Panc1 (cell line): ENCODE data around the gene IL12RB2. TPM values are rescaled to one million over a fixed set of nuclear protein-coding genes. Genes with fewer than 3 reads are reported as not detected.

ENCODE experiments used
- ATAC-seq: fragments of 200-7000 bp; cut with Tn5 transposase; 2 replicates; pipeline ENCODE4 v1.9.1; 2020; ENCODE audit warnings: mild to moderate bottlenecking, moderate library complexity
- BruUV-seq: library from RNA; stranded (reverse); fragments of 400-500 nt; replicated peaks from 2 replicates; lab custom pipeline; 2021; lab: Mats Ljungman, UMichigan
- CTCF ChIA-PET: fragments of 300-600 bp; sonication (Branson Sonifier 250); formaldehyde crosslinking; loops from one replicate; lab custom pipeline; 2022; ENCODE audit warnings: antibody characterized with exemption; lab: Charles Lee
- POLR2A ChIA-PET: fragments of 300-600 bp; sonication (Branson Sonifier 250); formaldehyde crosslinking; loops from one replicate; lab custom pipeline; 2022; ENCODE audit warnings: antibody characterized with exemption; lab: Charles Lee
- DNase-seq: peaks from one replicate; pipeline ENCODE4 v3.0.0-alpha.2; 2010; ENCODE audit warnings: low read depth, low spot score
- H3K27ac ChIP-seq: 2 replicates; pipeline ENCODE4 v1.5.1; 2011; ENCODE audit warnings: mild to moderate bottlenecking, low read length, inconsistent platforms
- H3K27me3 ChIP-seq: fragments of 200-500 bp; sonication (Bioruptor generic); 2 replicates; pipeline ENCODE4 v1.6.0; 2014; ENCODE audit warnings: low read length, inconsistent platforms; ENCODE audit not compliant: control insufficient read depth, insufficient read depth
- H3K36me3 ChIP-seq: fragments of 200-500 bp; sonication (Bioruptor generic); 2 replicates; pipeline ENCODE4 v1.5.1; 2014; ENCODE audit warnings: inconsistent platforms, mild to moderate bottlenecking, low read length, moderate library complexity; ENCODE audit not compliant: control insufficient read depth, insufficient read depth
- H3K4me1 ChIP-seq: 2 replicates; pipeline ENCODE4 v1.5.1; 2011; ENCODE audit warnings: inconsistent platforms, mild to moderate bottlenecking, low read length, moderate library complexity; ENCODE audit not compliant: control insufficient read depth, insufficient read depth
- H3K4me3 ChIP-seq, 2 experiments: 2 replicates each; pipeline ENCODE4 v1.5.1; 2011 to 2012; ENCODE audit warnings: low read depth in 2 of 2, low read length in 2 of 2, mild to moderate bottlenecking in 2 of 2, inconsistent platforms in 1 of 2, moderate library complexity in 1 of 2
- H3K9me3 ChIP-seq: fragments of 200-500 bp; sonication (Bioruptor generic); 2 replicates; pipeline ENCODE4 v1.5.1; 2014; ENCODE audit warnings: low read depth, mild to moderate bottlenecking, inconsistent platforms, low read length, moderate library complexity; ENCODE audit not compliant: control insufficient read depth, insufficient read depth
- POLR2AphosphoS5 ChIP-seq: IDR thresholded peaks from 2 replicates; pipeline ENCODE4 v1.6.1; 2012; ENCODE audit warnings: mild to moderate bottlenecking, low read depth, low read length, moderate library complexity
- SIN3A ChIP-seq: IDR thresholded peaks from 2 replicates; pipeline ENCODE4 v1.6.1; 2012; ENCODE audit warnings: low read depth, mild to moderate bottlenecking, low read length, moderate library complexity, borderline replicate concordance; ENCODE audit not compliant: insufficient read depth
- TCF7L2 ChIP-seq: IDR thresholded peaks from 2 replicates; pipeline ENCODE4 v1.6.1; 2011; ENCODE audit warnings: mild to moderate bottlenecking, low read depth, low read length, inconsistent platforms
- in situ Hi-C: cut with HindIII; loops from 2 replicates; pipeline ENCODE4 v1.10.0; 2016; ENCODE audit warnings: low sequenced_read_pairs, low pct_unique_long_range_greater_than_20kb
- intact Hi-C: fragments of 100-400 bp; cut with micrococcal nuclease; formaldehyde crosslinking; loops from one replicate; pipeline ENCODE4 v1.10.0; 2022; ENCODE audit not compliant: unreplicated experiment
- total RNA-seq: library from RNA; stranded (reverse); gene quantifications from one replicate; pipeline ENCODE4 v1.2.1, GENCODE V29; 2021; ENCODE audit not compliant: unreplicated experiment
- TF ChIP-seq, protein P1 (sequence below): fragments of 450-650 bp; IDR thresholded peaks from 2 replicates; pipeline ENCODE4 v1.5.1; 2017; ENCODE audit warnings: mild to moderate bottlenecking
- TF ChIP-seq, protein P2 (sequence below), 2 experiments: IDR thresholded peaks; 2 replicates each; pipeline ENCODE4 v1.6.1; 2011 to 2012; ENCODE audit warnings: low read depth in 2 of 2, control low read depth in 1 of 2, low read length in 1 of 2, mild to moderate bottlenecking in 1 of 2, moderate library complexity in 1 of 2; ENCODE audit not compliant: insufficient read depth in 1 of 2

Gene IL12RB2
- total RNA-seq, 1 experiment from 2014 or later = 0.26 TPM

DNA sequence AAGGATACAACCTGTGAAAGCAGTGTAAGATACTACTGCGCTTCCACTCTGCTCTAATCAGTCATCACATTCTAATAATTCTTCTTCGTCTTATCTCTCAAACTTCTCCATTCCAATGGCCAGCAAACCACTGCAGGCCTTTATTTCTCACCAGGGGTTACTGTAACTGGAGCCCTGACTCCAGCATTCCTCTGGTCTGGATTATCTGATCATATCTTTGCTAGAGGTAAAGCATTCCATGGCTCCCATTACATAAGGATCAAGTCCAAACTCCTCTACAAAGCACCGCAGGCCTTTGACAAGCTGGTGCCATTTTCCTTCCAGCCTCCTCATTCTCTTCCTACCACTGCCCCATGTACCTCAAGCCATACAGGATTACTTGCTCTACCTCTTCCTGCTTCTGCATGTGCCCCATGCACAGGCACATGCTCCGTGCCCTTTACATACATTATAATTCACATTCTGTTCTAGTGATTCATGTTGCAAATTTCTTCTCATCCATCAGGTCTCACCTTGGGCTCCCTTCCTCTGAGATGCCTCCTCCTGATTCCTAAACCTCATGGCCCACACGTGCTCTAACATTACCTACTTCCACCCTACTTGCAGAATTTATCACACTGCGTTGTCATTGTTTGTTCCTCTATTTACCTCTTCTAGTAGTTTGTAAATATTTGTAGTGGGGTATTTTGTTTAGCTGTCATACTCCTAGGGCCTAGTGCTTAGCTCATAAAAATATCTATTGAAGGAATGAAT lies 131.8 kb downstream of the IL12RB2 start:
- no peaks in the 10 kb centered on the region for H3K4me1 ChIP-seq
- intact Hi-C loops (no loop called here), in situ Hi-C loops (no loop called here)
- ATAC-seq (no peak), DNase-seq (no peak)
- ChIA-PET CTCF (no interaction called here), POLR2A (no interaction called here)
- no peaks in the 10 kb centered on the region for H3K36me3 ChIP-seq
- TF ChIP-seq TCF7L2 (no peak), SIN3A (no peak), POLR2AphosphoS5 (no peak)
- TF ChIP-seq, protein P1, sequence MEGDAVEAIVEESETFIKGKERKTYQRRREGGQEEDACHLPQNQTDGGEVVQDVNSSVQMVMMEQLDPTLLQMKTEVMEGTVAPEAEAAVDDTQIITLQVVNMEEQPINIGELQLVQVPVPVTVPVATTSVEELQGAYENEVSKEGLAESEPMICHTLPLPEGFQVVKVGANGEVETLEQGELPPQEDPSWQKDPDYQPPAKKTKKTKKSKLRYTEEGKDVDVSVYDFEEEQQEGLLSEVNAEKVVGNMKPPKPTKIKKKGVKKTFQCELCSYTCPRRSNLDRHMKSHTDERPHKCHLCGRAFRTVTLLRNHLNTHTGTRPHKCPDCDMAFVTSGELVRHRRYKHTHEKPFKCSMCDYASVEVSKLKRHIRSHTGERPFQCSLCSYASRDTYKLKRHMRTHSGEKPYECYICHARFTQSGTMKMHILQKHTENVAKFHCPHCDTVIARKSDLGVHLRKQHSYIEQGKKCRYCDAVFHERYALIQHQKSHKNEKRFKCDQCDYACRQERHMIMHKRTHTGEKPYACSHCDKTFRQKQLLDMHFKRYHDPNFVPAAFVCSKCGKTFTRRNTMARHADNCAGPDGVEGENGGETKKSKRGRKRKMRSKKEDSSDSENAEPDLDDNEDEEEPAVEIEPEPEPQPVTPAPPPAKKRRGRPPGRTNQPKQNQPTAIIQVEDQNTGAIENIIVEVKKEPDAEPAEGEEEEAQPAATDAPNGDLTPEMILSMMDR = no peak
- TF ChIP-seq, protein P2, sequence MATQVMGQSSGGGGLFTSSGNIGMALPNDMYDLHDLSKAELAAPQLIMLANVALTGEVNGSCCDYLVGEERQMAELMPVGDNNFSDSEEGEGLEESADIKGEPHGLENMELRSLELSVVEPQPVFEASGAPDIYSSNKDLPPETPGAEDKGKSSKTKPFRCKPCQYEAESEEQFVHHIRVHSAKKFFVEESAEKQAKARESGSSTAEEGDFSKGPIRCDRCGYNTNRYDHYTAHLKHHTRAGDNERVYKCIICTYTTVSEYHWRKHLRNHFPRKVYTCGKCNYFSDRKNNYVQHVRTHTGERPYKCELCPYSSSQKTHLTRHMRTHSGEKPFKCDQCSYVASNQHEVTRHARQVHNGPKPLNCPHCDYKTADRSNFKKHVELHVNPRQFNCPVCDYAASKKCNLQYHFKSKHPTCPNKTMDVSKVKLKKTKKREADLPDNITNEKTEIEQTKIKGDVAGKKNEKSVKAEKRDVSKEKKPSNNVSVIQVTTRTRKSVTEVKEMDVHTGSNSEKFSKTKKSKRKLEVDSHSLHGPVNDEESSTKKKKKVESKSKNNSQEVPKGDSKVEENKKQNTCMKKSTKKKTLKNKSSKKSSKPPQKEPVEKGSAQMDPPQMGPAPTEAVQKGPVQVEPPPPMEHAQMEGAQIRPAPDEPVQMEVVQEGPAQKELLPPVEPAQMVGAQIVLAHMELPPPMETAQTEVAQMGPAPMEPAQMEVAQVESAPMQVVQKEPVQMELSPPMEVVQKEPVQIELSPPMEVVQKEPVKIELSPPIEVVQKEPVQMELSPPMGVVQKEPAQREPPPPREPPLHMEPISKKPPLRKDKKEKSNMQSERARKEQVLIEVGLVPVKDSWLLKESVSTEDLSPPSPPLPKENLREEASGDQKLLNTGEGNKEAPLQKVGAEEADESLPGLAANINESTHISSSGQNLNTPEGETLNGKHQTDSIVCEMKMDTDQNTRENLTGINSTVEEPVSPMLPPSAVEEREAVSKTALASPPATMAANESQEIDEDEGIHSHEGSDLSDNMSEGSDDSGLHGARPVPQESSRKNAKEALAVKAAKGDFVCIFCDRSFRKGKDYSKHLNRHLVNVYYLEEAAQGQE (IDR thresholded peaks at IDR 0.05; ENCODE audit: insufficient read depth in 1 of 2, low read depth in 2 of 2, low read length in 1 of 2) = no peak
- no peaks in the 10 kb centered on the region for H3K27me3 ChIP-seq
- no peaks in the 10 kb centered on the region for H3K9me3 ChIP-seq
- H3K4me3 ChIP-seq = no peak overlapping the region
- no TSS peak for BruUV-seq
- H3K27ac ChIP-seq = no peak overlapping the region

DNA sequence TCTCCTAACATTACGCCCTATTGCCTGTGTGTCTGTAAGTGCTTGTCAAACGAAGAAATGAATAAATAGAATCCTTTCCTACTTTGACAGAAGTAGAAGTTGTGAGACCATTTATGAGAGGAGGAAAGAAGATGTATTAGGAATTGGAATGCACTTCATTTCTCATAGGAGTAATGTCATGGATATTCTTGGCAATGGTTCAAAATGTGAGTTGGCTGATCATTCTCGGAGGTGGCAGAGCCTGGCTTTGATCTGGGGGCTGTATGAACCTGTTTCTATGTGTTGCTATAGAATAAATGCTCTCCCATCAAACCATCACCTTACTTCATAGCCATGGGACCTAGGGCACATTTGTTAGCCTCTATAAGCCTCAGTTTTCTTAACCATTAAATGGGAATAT lies 132.7 kb downstream of the IL12RB2 start:
- TF ChIP-seq POLR2AphosphoS5 = no peak
- TF ChIP-seq, protein P2 (IDR thresholded peaks at IDR 0.05; ENCODE audit: insufficient read depth in 1 of 2, low read depth in 2 of 2, low read length in 1 of 2) = no peak
- TF ChIP-seq SIN3A = no peak
- no peak for TF ChIP-seq TCF7L2
- TF ChIP-seq, protein P1 = no peak
- no TSS peak for BruUV-seq
- no peaks in the 10 kb centered on the region for H3K9me3 ChIP-seq
- no peak overlapping the region for H3K4me3 ChIP-seq
- POLR2A ChIA-PET = no interaction called here
- intact Hi-C loops (no loop called here), in situ Hi-C loops (no loop called here)
- H3K4me1 ChIP-seq = no peaks in the 10 kb centered on the region
- H3K27ac ChIP-seq = no peak overlapping the region
- CTCF ChIA-PET = no interaction called here
- no peaks in the 10 kb centered on the region for H3K36me3 ChIP-seq
- ATAC-seq (no peak), DNase-seq (no peak)
- H3K27me3 ChIP-seq = no peaks in the 10 kb centered on the region
